Right lobe of liver (tissue), 6 donors: Measurements from ENCODE around the gene CTNND1. TPM values are rescaled to one million over a fixed set of nuclear protein-coding genes. Genes with fewer than 3 reads are reported as not detected.

ENCODE experiments used
- ATAC-seq, 4 donors: fragments of 200-7000 bp; cut with Tn5 transposase; one replicate each; pipeline ENCODE4 v1.9.1; 2020; ENCODE audit warnings: mild to moderate bottlenecking in 4 of 4, moderate library complexity in 4 of 4
- DNase-seq, 3 donors: peaks; one replicate each; pipeline ENCODE4 v3.0.0-alpha.2; 2020
- H3K27ac ChIP-seq, 3 donors: fragments of 200-600 bp; one replicate each; pipeline ENCODE4 v1.8.0; 2022
- H3K27me3 ChIP-seq, 2 donors: fragments of 200-600 bp; one replicate each; pipeline ENCODE4 v1.8.0; 2022
- H3K36me3 ChIP-seq, 4 donors: fragments of 200-600 bp; sonication (generic) in 1 of 4; one replicate each; pipeline versions ENCODE4 v1.5.1 to v1.8.0; 2017 to 2022; ENCODE audit warnings: control low read depth in 1 of 4
- H3K4me1 ChIP-seq, 4 donors: fragments of 200-600 bp; sonication (generic) in 1 of 4; one replicate each; pipeline versions ENCODE4 v1.5.1 to v1.8.0; 2017 to 2022; ENCODE audit warnings: control low read depth in 1 of 4
- H3K4me3 ChIP-seq, 3 donors: fragments of 200-600 bp; one replicate each; pipeline ENCODE4 v1.8.0; 2022
- H3K9me3 ChIP-seq, 4 donors: fragments of 200-600 bp; sonication (generic) in 1 of 4; one replicate each; pipeline versions ENCODE4 v1.5.1 to v1.8.0; 2017 to 2022; ENCODE audit warnings: control low read depth in 1 of 4
- CTCF ChIP-seq, 4 donors: fragments of 200-600 bp in 3 of 4; fragments of 450-650 bp in 1 of 4; IDR thresholded peaks; one replicate each; pipeline versions ENCODE4 v1.5.1 to v1.8.0; 2016 to 2022; ENCODE audit warnings: antibody characterized with exemption in 4 of 4, mild to moderate bottlenecking in 2 of 4
- POLR2A ChIP-seq: fragments of 450-650 bp; IDR thresholded peaks from one replicate; pipeline ENCODE4 v1.6.1; 2017; ENCODE audit warnings: antibody characterized with exemption, mild to moderate bottlenecking
- WGBS: methylation state at CpG from one replicate; pipeline ENCODE4 v1.1.6; 2018; ENCODE audit warnings: low coverage, low lambda C conversion rate; ENCODE audit not compliant: insufficient coverage; ENCODE audit errors: missing lambda C conversion rate; 5-methylcytosine and 5-hydroxymethylcytosine counted together
- intact Hi-C, 2 donors: fragments of 100-400 bp; cut with DNase I; formaldehyde crosslinking; loops; one replicate each; pipeline versions ENCODE4 v1.11.2 to v1.14.1; 2022
- total RNA-seq, 6 experiments: library from RNA; depleted of rRNA in 2 of 6; stranded (reverse); fragments of >200 nt in 2 of 6; fragmentation: NEBNext Ultra II Directional in 3 of 6; extraction: Animal tissue kit (Norgen Biotek cat#: 25700) in 3 of 6; gene quantifications; one replicate each; pipeline versions ENCODE4 v1.1.0 to v1.2.4, GENCODE V29; 2016 to 2023
- donor health status: DM: no; HTN: yes; CAD: no.
- donor health status: DM: no; HTN: no; CAD: no.
- donor health status: DM: no; HTN: no; CAD: no.
- donor health status: DM: no; HTN: yes; CAD: no.
- donor health status: DM: no; HTN: yes; CAD: no.

Gene CTNND1
- total RNA-seq, 6 experiments from 2014 or later = 62.3 to 123 (median 97.8) TPM

DNA sequence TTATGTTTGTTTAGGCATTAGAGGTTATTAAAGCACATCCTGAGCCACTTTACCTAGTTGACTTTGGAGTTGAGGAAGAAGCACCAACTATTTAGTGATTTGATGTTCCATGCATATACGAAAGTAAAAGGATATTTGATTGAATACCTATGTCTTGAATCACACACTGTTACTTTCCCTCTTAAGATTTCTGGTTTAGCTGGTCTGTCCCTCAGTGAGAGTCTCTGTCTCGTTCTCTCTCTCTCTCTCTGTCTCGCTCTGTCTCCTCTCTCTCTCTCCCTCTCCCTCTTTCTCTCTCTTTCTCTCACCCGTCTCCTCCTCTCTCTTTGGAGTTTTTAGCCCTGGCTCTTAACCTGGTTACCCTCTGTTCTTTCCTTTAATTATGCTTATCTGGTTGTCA lies 11.0 kb downstream of the CTNND1 start:
- no peak for TF ChIP-seq POLR2A
- TF ChIP-seq CTCF (IDR thresholded peaks at IDR 0.05) = no peak
- 68% methylated on average over 4 of the region's 4 CpGs for WGBS
- H3K4me3 ChIP-seq = no peak overlapping the region
- no peaks in the 10 kb centered on the region for H3K9me3 ChIP-seq
- no peaks in the 10 kb centered on the region for H3K27me3 ChIP-seq
- H3K4me1 ChIP-seq = peaks cover 0 to 73% (median 36%) of the 10 kb centered on the region in 4 donors
- DNase-seq (no peak), ATAC-seq (no peak)
- H3K27ac ChIP-seq = no peak overlapping the region
- H3K36me3 ChIP-seq = no peaks in the 10 kb centered on the region
- intact Hi-C loops = no loop called here

DNA sequence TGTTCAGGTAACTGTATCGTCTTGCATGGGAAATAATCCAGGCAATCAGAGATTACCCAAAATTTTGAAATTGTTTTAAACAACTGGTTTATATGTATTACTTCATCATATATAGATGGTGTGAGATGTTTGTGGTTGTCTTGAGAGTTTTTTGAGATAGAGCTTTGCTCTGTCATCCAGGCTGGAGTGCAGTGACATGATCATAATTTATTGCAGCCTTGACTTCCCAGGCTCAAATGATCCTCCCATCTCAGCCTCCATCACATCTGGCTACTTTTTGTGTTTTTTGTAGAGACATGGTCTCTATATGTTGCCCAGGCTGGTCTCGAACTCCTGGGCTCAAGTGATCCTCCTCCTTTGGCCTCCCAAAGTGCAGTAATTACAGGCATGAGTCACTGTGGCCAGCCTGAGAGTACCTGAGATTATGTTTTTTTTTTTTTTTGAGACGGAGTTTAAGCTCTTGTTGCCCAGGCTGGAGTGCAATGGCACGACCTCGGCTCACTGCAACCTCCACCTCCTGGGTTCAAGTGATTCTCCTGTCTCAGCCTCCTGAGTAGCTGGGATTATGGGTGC lies 11.5 kb downstream of the CTNND1 start:
- H3K4me1 ChIP-seq = peaks cover 0 to 79% (median 38%) of the 10 kb centered on the region in 4 donors
- H3K4me3 ChIP-seq = no peak overlapping the region
- intact Hi-C loops = no loop called here
- H3K36me3 ChIP-seq = no peaks in the 10 kb centered on the region
- TF ChIP-seq CTCF (IDR thresholded peaks at IDR 0.05) = no peak
- TF ChIP-seq POLR2A = no peak
- ATAC-seq (no peak), DNase-seq (no peak)
- H3K9me3 ChIP-seq = no peaks in the 10 kb centered on the region
- 89% methylated on average over 5 of the region's 5 CpGs for WGBS
- no peaks in the 10 kb centered on the region for H3K27me3 ChIP-seq
- no peak overlapping the region for H3K27ac ChIP-seq

DNA sequence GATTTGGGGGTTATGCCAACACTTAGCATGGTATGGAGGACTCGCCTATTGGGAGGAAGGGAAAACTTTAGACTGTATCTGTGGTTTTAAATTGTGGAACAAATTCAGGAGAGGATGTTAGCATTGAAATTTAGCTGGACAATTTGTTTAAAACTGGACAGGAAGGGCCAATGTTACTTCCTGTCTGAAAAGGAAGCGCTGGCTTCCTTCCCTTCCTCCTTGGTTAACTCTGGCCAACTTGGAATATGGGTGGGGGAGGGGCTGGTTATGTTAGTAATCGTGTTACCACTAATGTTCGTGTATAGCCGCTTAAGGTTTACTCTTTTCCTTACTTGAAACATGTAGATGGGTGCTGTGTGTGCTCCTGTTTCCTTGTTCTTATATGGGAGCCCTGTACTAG lies 13.9 kb downstream of the CTNND1 start:
- TF ChIP-seq CTCF (IDR thresholded peaks at IDR 0.05) = no peak
- TF ChIP-seq POLR2A = no peak

DNA sequence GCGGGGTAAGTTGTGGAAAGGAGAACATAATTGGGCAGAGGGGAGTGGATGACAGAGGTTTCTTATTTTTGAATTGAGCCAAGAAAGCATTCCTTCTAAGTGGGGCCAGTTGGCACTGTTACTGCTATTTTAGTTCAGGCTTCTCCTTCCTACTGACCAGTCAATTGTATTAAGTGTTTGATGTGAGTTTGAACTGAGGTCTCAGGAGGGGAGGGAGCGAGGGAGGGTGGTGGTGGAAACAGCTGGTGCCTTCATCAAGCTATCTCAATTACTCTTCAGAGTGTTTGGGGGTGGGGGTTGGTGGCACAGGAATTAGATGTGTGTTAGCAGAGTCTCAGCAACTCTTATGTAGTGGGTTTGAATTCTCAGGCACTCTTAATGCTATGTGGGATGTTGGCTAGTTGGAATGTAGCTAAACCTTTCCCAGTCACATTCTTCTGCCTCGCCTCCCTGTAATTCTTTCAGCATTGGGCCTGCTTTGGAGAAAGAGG lies 14.5 kb downstream of the CTNND1 start:
- peaks cover 0 to 2% (median 0%) of the 10 kb centered on the region in 4 donors for H3K36me3 ChIP-seq
- peak overlapping the region in 2 of 3 donors; percentile 33 to 52 for H3K27ac ChIP-seq
- no peaks in the 10 kb centered on the region for H3K9me3 ChIP-seq
- no peaks in the 10 kb centered on the region for H3K27me3 ChIP-seq
- TF ChIP-seq CTCF (IDR thresholded peaks at IDR 0.05) (no peak), POLR2A (no peak)
- H3K4me3 ChIP-seq = no peak overlapping the region
- peaks cover 0 to 86% (median 48%) of the 10 kb centered on the region in 4 donors for H3K4me1 ChIP-seq
- WGBS = 50% methylated on average over 1 of the region's 3 CpGs
- ATAC-seq (no peak), DNase-seq (no peak)
- intact Hi-C loops = no loop called here

More for the DNA sequence above, 13.9 kb downstream of the CTNND1 start:
- WGBS = 34% methylated on average over 3 of the region's 5 CpGs
- Histone ChIP-seq H3K27ac (peak overlapping the region in 2 of 3 donors; percentile 33 to 52), H3K4me1 (peaks cover 0 to 86% (median 48%) of the 10 kb centered on the region in 4 donors), H3K4me3 (no peak overlapping the region), H3K36me3 (no peaks in the 10 kb centered on the region), H3K9me3 (no peaks in the 10 kb centered on the region), H3K27me3 (no peaks in the 10 kb centered on the region)
- DNase-seq = no peak
- no peak for ATAC-seq
- intact Hi-C loops = no loop called here
